MCF 10A (cell line): ENCODE results near the gene LRRFIP2. TPM values are rescaled to one million over a fixed set of nuclear protein-coding genes. Genes with fewer than 3 reads are reported as not detected.
"Not testable (repeated sequence)": the region's sequence is repeated elsewhere in the genome, so short reads cannot be mapped to it uniquely, and the experiment has no call there.

Experiments
- Bru-seq: library from RNA; stranded (reverse); fragments of 400-500 nt; gene quantifications from one replicate; lab custom pipeline; 2021; lab: Mats Ljungman, UMichigan
- BruChase-seq, 2 experiments: library from RNA; stranded (reverse); fragments of 400-500 nt; gene quantifications; one replicate each; lab custom pipeline; 2021; lab: Mats Ljungman, UMichigan
- BruUV-seq: library from RNA; stranded (reverse); fragments of 400-500 nt; replicated peaks from 2 replicates; lab custom pipeline; 2021; lab: Mats Ljungman, UMichigan
- CTCF ChIA-PET: fragments of 300-600 bp; sonication (Branson Sonifier 250); formaldehyde crosslinking; extraction: SDS; loops from one replicate; lab custom pipeline; 2021; ENCODE audit warnings: antibody characterized with exemption, inconsistent platforms; lab: Yijun Ruan, JAX
- POLR2A ChIA-PET: fragments of 300-600, 350-650 bp; sonication (Branson Sonifier 250); formaldehyde crosslinking; extraction: SDS; loops from one replicate; lab custom pipeline; 2020; ENCODE audit warnings: antibody characterized with exemption, inconsistent platforms; lab: Yijun Ruan, JAX
- DNase-seq: peaks from one replicate; pipeline ENCODE4 v3.0.0-alpha.2; 2018; ENCODE audit not compliant: unreplicated experiment
- H3K27ac Mint-ChIP-seq: one replicate; pipeline ENCODE4 v1.8.0; 2022; ENCODE audit warnings: mild to moderate bottlenecking, low read depth, mixed read lengths; ENCODE audit not compliant: unreplicated experiment
- H3K27me3 Mint-ChIP-seq: one replicate; pipeline ENCODE4 v1.8.0; 2022; ENCODE audit warnings: mixed read lengths; ENCODE audit not compliant: insufficient read depth, unreplicated experiment
- H3K36me3 Mint-ChIP-seq: one replicate; pipeline ENCODE4 v1.8.0; 2022; ENCODE audit warnings: mild to moderate bottlenecking, moderate library complexity, mixed read lengths; ENCODE audit not compliant: insufficient read depth, unreplicated experiment
- H3K4me1 Mint-ChIP-seq: one replicate; pipeline ENCODE4 v1.8.0; 2022; ENCODE audit warnings: mixed read lengths; ENCODE audit not compliant: insufficient read depth, unreplicated experiment
- H3K4me3 Mint-ChIP-seq: one replicate; pipeline ENCODE4 v1.8.0; 2022; ENCODE audit warnings: mild to moderate bottlenecking, moderate library complexity, mixed read lengths; ENCODE audit not compliant: unreplicated experiment
- H3K9me3 Mint-ChIP-seq: one replicate; pipeline ENCODE4 v1.8.0; 2022; ENCODE audit warnings: mixed read lengths; ENCODE audit not compliant: unreplicated experiment
- intact Hi-C: fragments of 100-400 bp; cut with micrococcal nuclease; formaldehyde crosslinking; loops from 2 replicates; pipeline ENCODE4 v1.14.1; 2022
- long read RNA-seq: library from polyadenylated mRNA; stranded (forward); transcript quantifications from one replicate; pipeline ENCODE4 v2.0.0, GENCODE V29; 2022
- total RNA-seq: library from RNA; stranded (reverse); gene quantifications from 2 replicates; pipeline ENCODE4 v1.2.3, GENCODE V29; 2022
- TF ChIP-seq, protein P1 (sequence below): fragments of 200-600 bp; IDR thresholded peaks from one replicate; pipeline ENCODE4 v1.8.0; 2022; ENCODE audit warnings: antibody characterized with exemption, mild to moderate bottlenecking; ENCODE audit not compliant: unreplicated experiment

The LRRFIP2 gene, protein sequence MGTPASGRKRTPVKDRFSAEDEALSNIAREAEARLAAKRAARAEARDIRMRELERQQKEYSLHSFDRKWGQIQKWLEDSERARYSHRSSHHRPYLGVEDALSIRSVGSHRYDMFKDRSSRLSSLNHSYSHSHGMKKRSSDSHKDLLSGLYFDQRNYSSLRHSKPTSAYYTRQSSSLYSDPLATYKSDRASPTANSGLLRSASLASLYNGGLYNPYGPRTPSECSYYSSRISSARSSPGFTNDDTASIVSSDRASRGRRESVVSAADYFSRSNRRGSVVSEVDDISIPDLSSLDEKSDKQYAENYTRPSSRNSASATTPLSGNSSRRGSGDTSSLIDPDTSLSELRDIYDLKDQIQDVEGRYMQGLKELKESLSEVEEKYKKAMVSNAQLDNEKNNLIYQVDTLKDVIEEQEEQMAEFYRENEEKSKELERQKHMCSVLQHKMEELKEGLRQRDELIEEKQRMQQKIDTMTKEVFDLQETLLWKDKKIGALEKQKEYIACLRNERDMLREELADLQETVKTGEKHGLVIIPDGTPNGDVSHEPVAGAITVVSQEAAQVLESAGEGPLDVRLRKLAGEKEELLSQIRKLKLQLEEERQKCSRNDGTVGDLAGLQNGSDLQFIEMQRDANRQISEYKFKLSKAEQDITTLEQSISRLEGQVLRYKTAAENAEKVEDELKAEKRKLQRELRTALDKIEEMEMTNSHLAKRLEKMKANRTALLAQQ
- total RNA-seq = 76.6 and 92.2 TPM in 2 replicates
- Bru-seq, nascent RNA = percentile 88 among the genes with signal in this experiment
- BruChase-seq, experiment 1, labeled RNA remaining after a 6-hour chase = percentile 83 among the genes with signal in this experiment
- BruChase-seq, experiment 2, labeled RNA remaining after a 2-hour chase = percentile 86 among the genes with signal in this experiment
- long read RNA-seq, transcript LRRFIP2-202 (14 exons, 2,821 nt) = minor isoform, 15 of 143 reads
- long read RNA-seq, transcript LRRFIP2-205 (15 exons, 2,522 nt) = major isoform, 77 of 143 reads
- long read RNA-seq, partial matches to known transcripts = 6 of 143 reads
- long read RNA-seq, other reads (novel, unspliced or antisense) = 40 of 143 reads

DNA sequence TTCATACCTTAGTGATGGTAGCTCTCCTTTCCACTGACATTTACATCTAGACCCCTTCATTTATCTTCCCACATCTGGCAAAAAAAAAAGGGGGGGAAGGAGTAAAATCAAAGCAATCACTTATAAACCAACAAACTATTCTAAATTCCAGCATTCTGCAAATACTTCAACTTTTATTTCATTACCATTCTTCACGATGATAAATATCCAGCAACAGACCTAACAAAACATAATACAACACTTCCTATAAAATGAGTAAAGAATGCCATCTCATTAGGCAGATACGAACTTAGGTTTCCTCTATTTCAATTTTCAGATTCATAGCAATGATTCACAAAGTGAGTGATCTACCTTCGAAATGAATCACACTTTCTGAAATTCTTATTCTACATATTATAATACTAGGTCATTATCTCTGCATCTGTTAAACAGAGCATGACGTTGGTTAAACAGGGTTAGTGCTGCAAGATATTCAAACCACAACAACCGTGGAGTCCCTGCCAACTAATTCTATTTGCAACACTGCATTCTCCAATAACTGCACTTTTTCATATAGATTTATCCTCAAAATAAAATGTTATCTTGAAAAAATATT is at the start of gene LRRFIP2:
TSS of gene LRRFIP2 (minus strand) at position 51 of the 595 bp plus-strand sequence. CDS start 25,599 bp downstream, outside the sequence.
- intact Hi-C loops = loop anchor here (1.0 kb wide), 1 partner anchor 181 kb away; the partner anchor contains the start of genes EPM2AIP1 and MLH1
- TF ChIP-seq, protein P1, sequence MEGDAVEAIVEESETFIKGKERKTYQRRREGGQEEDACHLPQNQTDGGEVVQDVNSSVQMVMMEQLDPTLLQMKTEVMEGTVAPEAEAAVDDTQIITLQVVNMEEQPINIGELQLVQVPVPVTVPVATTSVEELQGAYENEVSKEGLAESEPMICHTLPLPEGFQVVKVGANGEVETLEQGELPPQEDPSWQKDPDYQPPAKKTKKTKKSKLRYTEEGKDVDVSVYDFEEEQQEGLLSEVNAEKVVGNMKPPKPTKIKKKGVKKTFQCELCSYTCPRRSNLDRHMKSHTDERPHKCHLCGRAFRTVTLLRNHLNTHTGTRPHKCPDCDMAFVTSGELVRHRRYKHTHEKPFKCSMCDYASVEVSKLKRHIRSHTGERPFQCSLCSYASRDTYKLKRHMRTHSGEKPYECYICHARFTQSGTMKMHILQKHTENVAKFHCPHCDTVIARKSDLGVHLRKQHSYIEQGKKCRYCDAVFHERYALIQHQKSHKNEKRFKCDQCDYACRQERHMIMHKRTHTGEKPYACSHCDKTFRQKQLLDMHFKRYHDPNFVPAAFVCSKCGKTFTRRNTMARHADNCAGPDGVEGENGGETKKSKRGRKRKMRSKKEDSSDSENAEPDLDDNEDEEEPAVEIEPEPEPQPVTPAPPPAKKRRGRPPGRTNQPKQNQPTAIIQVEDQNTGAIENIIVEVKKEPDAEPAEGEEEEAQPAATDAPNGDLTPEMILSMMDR = no peak
- peaks cover 26% of the 10 kb centered on the region for H3K36me3 Mint-ChIP-seq
- peak within 1 kb of the TSS; percentile 65 for H3K27ac Mint-ChIP-seq
- peak within 1 kb of the TSS; percentile 71 for H3K4me3 Mint-ChIP-seq
- DNase-seq = peak; percentile 49
- H3K4me1 Mint-ChIP-seq = peaks cover 31% of the 10 kb centered on the region
- no peaks in the 10 kb centered on the region for H3K9me3 Mint-ChIP-seq
- BruUV-seq = TSS peak; percentile 40
- ChIA-PET POLR2A (interaction anchor here (0.7 to 1.5 kb wide), 4 partner anchors 37 to 70 kb away, joined by 3 to 7 read pairs (median 3); no protein-coding TSS in a partner anchor), CTCF (interaction anchor here (0.6 to 1.6 kb wide), 6 partner anchors 13 to 258 kb away, joined by 3 to 6 read pairs (median 4); no protein-coding TSS in a partner anchor)
- no peaks in the 10 kb centered on the region for H3K27me3 Mint-ChIP-seq

- H3K4me3 Mint-ChIP-seq = no peak overlapping the region
- ChIA-PET POLR2A (interaction anchor here (1.0 kb wide), 1 partner anchor 230 kb away, joined by 3 read pairs; no protein-coding TSS in a partner anchor), CTCF (interaction anchor here (2.6 kb wide), 1 partner anchor 10 kb away, joined by 9 read pairs; no protein-coding TSS in a partner anchor)
- no peaks in the 10 kb centered on the region for H3K27me3 Mint-ChIP-seq
- no peak for DNase-seq
- BruUV-seq = no TSS peak
- H3K4me1 Mint-ChIP-seq = peaks cover 26% of the 10 kb centered on the region
- no peaks in the 10 kb centered on the region for H3K9me3 Mint-ChIP-seq
- TF ChIP-seq, protein P1 = no peak
- no peaks in the 10 kb centered on the region for H3K36me3 Mint-ChIP-seq
- intact Hi-C loops = no loop called here
- H3K27ac Mint-ChIP-seq = no peak overlapping the region
These were observed 49.2 kb upstream of the LRRFIP2 start for GRCh38 chr3:37223576-37223975.

DNA sequence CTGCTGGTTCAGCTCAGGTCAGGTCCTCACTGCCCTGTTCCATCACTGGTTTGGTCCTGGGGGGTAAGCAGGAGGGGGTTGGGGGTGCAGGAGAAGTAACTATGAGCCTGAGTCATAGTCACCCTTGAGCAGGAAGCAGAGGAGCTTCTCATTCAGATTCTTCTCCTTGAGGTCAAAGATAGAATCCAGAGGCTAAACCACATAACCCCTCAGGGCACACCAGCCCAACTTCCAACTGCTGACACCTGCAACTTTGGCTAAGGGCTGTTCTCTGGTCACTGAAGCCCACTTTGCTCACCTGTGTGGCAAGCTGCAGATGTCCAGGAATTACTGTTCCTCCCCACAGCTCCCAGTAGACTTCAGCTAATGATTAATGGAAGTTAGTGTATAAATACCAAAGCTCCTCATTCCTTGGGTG is 48.8 kb upstream of the LRRFIP2 start:
- intact Hi-C loops = no loop called here
- Mint-ChIP-seq H3K27me3 (no peaks in the 10 kb centered on the region), H3K36me3 (no peaks in the 10 kb centered on the region), H3K4me1 (peaks cover 26% of the 10 kb centered on the region), H3K9me3 (no peaks in the 10 kb centered on the region), H3K4me3 (no peak overlapping the region), H3K27ac (no peak overlapping the region)
- TF ChIP-seq, protein P1 = no peak
- no peak for DNase-seq
- ChIA-PET POLR2A (interaction anchor here (1.0 kb wide), 1 partner anchor 229 kb away, joined by 3 read pairs; no protein-coding TSS in a partner anchor), CTCF (interaction anchor here (2.6 kb wide), 1 partner anchor 10 kb away, joined by 9 read pairs; no protein-coding TSS in a partner anchor)
- no TSS peak for BruUV-seq

DNA sequence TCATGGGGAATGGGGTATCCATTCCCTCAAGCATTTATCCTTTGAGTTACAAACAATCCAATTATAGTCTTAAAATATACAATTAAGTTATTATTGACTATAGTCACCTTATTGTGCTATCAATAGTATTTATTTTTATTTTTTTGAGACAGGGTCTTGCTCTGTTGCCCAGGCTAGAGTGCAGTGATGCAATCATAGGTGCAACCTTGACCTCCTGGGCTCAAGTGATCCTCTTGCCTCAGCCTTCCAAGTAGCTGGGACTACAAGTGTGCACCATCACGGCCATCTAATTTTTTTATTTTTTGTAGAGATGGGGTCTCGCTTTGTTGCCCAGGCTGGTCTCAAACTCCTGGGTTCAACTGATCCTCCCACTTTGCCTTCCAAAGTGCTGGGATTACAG is 48.2 kb upstream of the LRRFIP2 start:
- CTCF ChIA-PET = interaction anchor here (2.6 kb wide), 1 partner anchor 9 kb away, joined by 9 read pairs; no protein-coding TSS in a partner anchor

More for the DNA sequence above, 48.2 kb upstream of the LRRFIP2 start:
- BruUV-seq, DNase-seq, H3K27me3 Mint-ChIP-seq, intact Hi-C loops, H3K4me3 Mint-ChIP-seq, H3K36me3 Mint-ChIP-seq, H3K27ac Mint-ChIP-seq, H3K9me3 Mint-ChIP-seq: not testable (repeated sequence)
- POLR2A ChIA-PET = interaction anchor here (1.0 kb wide), 1 partner anchor 229 kb away, joined by 3 read pairs; no protein-coding TSS in a partner anchor
- peaks cover 26% of the 10 kb centered on the region for H3K4me1 Mint-ChIP-seq
